NCI-H526 treated with DMSO at 0.1 percent for 48 hours (cell line): Measurements from ENCODE around the gene MATN4.
"Not testable (repeated sequence)": the region's sequence is repeated elsewhere in the genome, so short reads cannot be mapped to it uniquely, and the experiment has no call there.

Source experiments
- DNase-seq: peaks from one replicate; lab custom pipeline; 2025; lab: John Stamatoyannopoulos, UW

Gene MATN4, protein sequence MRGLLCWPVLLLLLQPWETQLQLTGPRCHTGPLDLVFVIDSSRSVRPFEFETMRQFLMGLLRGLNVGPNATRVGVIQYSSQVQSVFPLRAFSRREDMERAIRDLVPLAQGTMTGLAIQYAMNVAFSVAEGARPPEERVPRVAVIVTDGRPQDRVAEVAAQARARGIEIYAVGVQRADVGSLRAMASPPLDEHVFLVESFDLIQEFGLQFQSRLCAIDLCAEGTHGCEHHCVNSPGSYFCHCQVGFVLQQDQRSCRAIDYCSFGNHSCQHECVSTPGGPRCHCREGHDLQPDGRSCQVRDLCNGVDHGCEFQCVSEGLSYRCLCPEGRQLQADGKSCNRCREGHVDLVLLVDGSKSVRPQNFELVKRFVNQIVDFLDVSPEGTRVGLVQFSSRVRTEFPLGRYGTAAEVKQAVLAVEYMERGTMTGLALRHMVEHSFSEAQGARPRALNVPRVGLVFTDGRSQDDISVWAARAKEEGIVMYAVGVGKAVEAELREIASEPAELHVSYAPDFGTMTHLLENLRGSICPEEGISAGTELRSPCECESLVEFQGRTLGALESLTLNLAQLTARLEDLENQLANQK

GRCh38 chr20:45308117-45308778 lies at the start of gene MATN4:
MATN4 (minus strand) TSS chr20:45308299; CDS start chr20:45305582, 2,717 bp downstream.
- peak; percentile 33 for DNase-seq

- no peak for DNase-seq
These were observed 47.3 kb upstream of the MATN4 start for GRCh38 chr20:45355209-45356084.

DNA sequence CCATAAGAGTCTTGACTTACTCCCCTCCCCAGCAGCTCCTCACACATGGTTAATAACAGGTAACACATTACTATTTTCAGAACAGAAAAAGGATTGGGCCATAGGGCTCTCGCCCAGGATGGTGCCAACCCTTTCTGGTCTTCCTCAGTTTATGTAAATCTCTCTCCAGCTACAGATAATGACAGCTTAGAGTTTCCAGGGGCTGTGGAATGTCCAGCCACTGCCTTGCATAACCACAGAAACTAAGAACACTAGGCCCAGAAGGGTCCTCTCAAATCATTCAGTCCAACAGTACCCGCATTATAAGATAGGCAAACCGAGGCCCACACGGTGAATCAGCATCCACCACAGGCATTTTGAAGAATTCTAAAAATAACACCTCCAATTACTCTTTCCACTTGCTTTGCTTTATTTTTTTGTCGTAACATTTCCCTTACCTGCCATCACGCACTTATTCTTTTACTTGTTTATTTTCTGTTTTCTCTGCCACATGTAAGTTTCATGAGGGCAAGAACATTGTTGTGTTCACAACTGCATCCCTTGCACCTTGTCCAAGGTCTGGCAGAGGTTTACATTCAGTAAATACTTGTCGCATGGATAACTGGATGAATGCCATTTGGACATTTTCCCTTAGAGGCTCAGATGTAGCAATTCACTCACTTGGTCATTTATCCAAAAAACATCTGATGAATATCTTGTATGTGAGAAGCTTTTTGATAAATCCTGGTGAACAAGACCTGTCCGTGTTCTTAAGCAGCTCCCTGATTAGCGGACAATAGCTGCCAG lies 46.5 kb upstream of the MATN4 start:
- DNase-seq = no peak

DNA sequence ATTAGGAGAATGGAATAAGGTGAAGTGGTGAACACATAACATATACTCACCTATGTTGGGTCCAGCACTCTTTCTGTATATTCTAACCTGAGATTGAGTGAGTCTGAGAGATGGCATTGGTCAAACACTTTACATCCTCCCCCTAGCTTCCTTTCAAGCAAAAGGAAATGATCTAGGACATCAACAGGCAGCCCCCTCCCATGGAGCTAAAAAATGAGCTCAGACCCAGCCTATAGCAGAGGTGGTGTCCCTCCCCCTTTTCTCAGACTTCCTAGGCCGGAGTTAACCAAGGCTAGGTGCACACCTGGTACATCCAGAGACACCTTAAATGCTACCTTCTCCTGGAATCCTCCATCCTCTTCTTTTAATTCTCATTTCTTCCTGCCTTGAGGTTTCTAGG lies 45.6 kb upstream of the MATN4 start:
- no peak for DNase-seq

DNA sequence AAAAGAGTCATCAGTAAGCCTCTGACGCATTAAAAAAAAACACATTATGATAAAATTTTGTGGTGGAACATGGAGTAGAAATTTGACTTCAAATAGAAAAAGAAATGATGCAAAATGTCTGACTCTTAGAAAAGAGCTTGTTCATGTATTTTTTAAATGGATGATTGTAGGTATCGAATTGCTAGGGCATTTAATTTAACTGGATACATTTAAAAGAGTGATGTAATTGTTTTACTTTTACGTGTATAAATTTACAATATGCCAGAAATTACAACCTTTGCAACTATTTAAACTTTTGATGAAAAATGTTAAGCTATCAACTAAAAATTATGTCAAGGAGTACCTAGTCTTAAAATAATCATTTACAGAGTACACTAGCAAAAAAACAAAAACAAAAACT lies 44.6 kb upstream of the MATN4 start:
- no peak for DNase-seq

- not testable (repeated sequence) for DNase-seq
These were observed 42.7 kb upstream of the MATN4 start for GRCh38 chr20:45350795-45351194.

DNA sequence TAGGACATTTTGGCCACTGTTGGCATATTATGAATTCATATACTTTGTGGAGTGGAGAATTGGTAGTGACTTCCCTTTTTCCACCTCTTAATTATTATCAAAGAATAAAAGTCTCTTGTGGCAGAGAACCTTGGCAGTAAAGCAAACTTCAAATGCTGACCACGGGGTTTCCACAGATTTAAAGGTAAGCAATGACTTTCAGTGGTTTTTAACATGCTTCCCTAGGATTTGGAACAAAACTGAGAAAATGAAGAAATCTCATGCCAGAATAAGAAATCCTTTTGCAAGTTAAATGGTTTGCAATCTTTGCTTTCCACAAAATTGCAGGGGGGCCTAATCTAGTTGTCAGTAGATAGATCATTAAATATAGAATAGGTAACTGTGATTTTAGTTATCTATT lies 42.1 kb upstream of the MATN4 start:
- DNase-seq = no peak

- peak; percentile 59 for DNase-seq
These were observed 40.1 kb upstream of the MATN4 start, which contains the start of gene SDC4 for GRCh38 chr20:45347936-45348778. SDC4 (minus strand) TSS chr20:45348424; CDS start chr20:45348384, 40 bp downstream.

DNA sequence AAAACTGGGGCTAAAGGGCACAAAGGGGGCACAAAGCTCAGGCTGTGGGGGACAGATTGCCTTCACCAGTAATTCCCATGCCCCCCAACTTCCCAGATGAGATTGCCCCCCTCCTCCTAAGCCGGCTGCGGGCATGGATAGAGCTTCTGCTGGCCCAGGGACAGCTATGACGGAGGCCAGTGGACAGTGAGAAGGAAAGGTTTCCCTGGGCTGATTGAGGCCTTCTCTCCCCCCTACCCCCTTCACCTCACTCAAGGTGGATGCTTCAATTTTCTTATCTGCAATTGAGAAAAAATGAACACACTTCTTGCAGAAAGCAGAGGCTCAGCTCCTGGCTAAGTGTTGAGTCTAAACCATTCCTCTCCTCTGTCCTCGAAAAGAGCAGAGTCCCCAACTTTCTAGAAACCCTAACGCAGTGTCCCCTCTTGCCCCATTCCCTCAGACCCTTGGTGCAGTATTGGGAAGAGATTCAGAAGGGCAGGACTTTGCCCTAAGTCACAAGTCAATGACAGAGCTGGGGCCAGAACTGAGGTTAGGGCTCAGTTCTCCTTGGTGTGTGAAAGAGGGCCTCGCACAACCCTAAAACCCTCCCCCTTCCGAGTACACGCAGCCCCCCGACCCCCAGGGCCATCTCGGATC lies 39.3 kb upstream of the MATN4 start:
- no peak for DNase-seq

DNA sequence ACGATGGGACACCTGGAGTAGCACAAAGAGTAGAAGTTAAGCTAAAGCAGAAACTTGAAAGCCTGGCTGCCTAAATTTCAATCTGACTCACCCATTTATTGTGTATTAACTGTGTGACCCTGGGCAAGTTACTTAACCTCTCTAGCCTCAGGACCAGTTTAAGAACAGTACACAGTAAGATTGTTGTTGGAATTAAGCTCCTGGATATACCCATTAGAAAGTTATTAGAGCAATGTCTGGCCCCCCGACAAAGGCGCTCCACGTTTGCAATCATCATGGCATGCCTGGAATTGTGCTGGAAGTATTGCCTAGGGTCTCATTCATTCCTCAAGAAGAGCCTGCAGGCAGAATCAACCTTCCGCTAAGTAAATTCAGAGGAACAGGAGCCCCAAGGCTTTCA lies 38.8 kb upstream of the MATN4 start:
- DNase-seq = no peak

DNA sequence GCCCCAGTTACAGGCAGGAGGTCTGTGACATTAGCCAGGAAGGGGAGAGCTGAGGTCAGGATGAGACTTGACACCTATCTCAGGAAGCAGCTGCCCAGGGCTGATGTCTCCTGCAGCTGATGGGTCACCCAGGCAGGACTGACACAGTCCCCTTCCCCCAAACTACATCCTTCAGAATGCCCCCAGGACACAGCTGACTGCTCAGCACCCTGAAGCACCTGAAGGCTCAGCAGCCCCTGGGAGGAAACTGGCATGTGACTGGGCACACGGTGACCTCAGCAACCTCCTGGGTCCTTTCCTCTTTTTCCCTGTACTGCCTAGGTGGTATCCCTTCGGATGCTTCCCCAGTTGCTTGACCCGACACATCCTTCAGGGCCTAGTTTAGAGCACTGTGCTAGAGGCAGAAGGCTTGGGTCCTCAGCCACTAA lies 38.2 kb upstream of the MATN4 start:
- no peak for DNase-seq

GRCh38 chr20:45345104-45345936 lies 37.2 kb upstream of the MATN4 start:
- DNase-seq = no peak

GRCh38 chr20:45344168-45344860 lies 36.2 kb upstream of the MATN4 start:
- DNase-seq = no peak

GRCh38 chr20:45343532-45344167 lies 35.6 kb upstream of the MATN4 start:
- peak; percentile 71 for DNase-seq

- no peak for DNase-seq
These were observed 34.9 kb upstream of the MATN4 start for GRCh38 chr20:45342855-45343531.

DNA sequence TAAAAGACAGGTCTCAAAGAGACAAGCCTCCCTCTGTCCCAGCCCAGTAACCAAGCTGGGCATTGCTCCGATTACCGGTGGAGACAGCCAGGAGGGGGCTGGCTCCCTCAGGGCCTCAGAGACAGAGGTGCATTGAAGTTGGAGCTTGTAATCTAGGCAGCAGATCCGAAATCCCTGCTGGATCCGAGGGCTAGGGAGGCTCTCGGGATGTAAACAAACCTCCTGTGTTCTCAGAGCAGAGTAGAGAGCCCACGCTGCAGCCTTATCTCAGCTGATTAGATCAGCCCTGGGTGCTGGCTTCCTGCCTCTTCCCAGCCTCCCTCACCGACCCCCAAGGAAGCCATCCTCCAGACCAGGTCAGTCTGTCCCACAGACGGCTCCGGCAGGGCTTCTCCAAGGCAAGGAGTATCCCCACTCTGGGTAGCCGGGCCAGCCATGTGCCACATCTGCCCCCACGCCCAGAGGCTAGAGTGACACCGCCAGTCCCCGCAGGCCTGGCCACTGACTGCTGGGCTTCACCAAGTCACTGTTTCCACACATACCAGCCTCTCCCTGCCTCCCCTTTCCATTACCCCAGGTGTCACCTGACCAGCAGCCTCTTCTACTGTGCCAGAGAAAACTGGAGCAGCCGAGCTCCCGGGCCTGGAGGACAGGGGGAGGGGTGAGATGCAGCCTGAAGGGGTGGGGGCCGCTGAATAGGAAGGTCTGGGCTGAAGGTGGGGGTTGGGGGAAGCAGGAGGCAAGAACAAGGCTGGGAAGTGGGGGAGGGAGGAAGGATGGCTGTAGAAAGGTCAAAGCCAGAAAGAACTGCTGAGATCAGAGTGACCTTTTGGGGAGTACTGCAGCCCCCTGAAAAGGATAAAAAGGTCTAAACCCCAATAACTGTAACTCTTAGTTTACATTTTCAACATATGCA lies 34.1 kb upstream of the MATN4 start:
- DNase-seq = peak; percentile 43
